GM12891 (cell line): Measurements from ENCODE around the gene RFX3.

Source experiments
- POLR2A ChIP-seq: IDR thresholded peaks from 2 replicates; pipeline ENCODE4 v1.6.1; 2011; ENCODE audit warnings: low read depth, low read length, control low read depth
- TAF1 ChIP-seq: IDR thresholded peaks from 2 replicates; pipeline ENCODE4 v1.6.1; 2011; ENCODE audit warnings: low read depth, low read length, control low read depth

DNA sequence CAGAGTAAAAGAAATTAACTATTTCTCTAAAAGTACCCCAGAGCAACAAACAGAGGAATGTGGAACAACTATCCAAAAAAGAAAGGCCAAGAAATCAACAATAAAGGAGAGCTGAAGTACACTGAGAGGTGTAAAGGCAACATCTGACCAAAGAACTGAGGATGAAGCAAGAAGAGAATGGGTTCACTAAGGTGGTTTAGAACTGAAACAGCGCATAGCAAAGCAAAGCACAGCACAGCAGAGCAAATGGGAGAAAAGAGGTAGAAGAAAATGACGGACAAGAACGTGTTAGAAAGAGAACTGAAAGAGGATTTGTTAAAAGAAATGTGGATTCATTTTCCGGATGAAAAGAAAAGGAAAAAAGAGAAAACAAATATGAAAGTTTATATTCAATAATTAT is 25.8 kb downstream of the RFX3 start:
- TF ChIP-seq TAF1 = no peak
- no peak for TF ChIP-seq POLR2A
